Panc1 (cell line): ENCODE results near the gene SLC9A5.

ENCODE experiments used
- POLR2AphosphoS5 ChIP-seq: IDR thresholded peaks from 2 replicates; pipeline ENCODE4 v1.6.1; 2012; ENCODE audit warnings: mild to moderate bottlenecking, low read depth, low read length, moderate library complexity
- TF ChIP-seq, protein P1 (sequence below): fragments of 450-650 bp; IDR thresholded peaks from 2 replicates; pipeline ENCODE4 v1.5.1; 2017; ENCODE audit warnings: mild to moderate bottlenecking
- TF ChIP-seq, protein P2 (sequence below), 2 experiments: IDR thresholded peaks; 2 replicates each; pipeline ENCODE4 v1.6.1; 2011 to 2012; ENCODE audit warnings: low read depth in 2 of 2, control low read depth in 1 of 2, low read length in 1 of 2, mild to moderate bottlenecking in 1 of 2, moderate library complexity in 1 of 2; ENCODE audit not compliant: insufficient read depth in 1 of 2

DNA sequence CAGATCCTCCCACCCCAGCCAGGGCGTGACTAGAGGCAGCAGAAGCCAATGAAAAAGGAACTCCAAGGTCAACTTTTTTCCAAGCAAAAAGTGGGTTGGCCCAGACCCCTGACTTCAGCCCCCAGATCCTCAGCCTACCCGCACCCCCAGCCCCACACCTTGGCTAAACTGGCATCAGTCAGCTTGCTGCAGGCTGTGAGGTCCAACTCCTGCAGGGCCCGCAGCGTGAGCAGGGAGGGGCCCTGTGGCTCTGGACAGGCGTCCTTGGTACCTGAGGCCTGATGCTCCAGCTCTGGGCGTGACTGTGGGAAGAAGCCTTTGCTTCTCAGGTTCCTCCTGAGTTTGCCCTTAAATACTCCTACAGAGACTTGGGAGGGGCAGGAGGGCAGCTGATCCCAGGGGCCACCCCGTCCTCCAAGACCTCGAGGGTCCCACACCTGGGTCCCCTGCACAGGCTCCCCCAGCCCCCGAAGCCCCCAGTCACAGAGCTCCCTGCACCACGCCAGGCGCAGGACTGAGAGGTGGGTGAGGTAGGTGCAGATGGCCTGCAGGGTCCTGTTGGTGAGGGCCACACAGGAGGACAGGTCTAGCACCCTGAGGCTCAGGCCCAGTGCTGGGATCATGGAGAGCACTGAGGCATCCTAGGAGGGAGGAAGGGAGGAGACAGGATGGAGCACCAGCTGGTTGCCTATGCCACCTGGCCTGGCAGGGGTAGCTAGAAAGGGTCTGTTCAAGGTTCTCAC is 40.5 kb upstream of the SLC9A5 start:
- TF ChIP-seq, protein P1, sequence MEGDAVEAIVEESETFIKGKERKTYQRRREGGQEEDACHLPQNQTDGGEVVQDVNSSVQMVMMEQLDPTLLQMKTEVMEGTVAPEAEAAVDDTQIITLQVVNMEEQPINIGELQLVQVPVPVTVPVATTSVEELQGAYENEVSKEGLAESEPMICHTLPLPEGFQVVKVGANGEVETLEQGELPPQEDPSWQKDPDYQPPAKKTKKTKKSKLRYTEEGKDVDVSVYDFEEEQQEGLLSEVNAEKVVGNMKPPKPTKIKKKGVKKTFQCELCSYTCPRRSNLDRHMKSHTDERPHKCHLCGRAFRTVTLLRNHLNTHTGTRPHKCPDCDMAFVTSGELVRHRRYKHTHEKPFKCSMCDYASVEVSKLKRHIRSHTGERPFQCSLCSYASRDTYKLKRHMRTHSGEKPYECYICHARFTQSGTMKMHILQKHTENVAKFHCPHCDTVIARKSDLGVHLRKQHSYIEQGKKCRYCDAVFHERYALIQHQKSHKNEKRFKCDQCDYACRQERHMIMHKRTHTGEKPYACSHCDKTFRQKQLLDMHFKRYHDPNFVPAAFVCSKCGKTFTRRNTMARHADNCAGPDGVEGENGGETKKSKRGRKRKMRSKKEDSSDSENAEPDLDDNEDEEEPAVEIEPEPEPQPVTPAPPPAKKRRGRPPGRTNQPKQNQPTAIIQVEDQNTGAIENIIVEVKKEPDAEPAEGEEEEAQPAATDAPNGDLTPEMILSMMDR = no peak
- TF ChIP-seq POLR2AphosphoS5 = no peak; the same call in 1 of the 2 replicates
- TF ChIP-seq, protein P2, sequence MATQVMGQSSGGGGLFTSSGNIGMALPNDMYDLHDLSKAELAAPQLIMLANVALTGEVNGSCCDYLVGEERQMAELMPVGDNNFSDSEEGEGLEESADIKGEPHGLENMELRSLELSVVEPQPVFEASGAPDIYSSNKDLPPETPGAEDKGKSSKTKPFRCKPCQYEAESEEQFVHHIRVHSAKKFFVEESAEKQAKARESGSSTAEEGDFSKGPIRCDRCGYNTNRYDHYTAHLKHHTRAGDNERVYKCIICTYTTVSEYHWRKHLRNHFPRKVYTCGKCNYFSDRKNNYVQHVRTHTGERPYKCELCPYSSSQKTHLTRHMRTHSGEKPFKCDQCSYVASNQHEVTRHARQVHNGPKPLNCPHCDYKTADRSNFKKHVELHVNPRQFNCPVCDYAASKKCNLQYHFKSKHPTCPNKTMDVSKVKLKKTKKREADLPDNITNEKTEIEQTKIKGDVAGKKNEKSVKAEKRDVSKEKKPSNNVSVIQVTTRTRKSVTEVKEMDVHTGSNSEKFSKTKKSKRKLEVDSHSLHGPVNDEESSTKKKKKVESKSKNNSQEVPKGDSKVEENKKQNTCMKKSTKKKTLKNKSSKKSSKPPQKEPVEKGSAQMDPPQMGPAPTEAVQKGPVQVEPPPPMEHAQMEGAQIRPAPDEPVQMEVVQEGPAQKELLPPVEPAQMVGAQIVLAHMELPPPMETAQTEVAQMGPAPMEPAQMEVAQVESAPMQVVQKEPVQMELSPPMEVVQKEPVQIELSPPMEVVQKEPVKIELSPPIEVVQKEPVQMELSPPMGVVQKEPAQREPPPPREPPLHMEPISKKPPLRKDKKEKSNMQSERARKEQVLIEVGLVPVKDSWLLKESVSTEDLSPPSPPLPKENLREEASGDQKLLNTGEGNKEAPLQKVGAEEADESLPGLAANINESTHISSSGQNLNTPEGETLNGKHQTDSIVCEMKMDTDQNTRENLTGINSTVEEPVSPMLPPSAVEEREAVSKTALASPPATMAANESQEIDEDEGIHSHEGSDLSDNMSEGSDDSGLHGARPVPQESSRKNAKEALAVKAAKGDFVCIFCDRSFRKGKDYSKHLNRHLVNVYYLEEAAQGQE (IDR thresholded peaks at IDR 0.05; ENCODE audit: insufficient read depth in 1 of 2, low read depth in 2 of 2, low read length in 1 of 2) = no peak
